Measurements from ENCODE around the gene KRT3. TPM values are rescaled to one million over a fixed set of nuclear protein-coding genes. Genes with fewer than 3 reads are reported as not detected.

The KRT3 gene
- total RNA-seq, 1 donor from 2014 or later: not detected

DNA sequence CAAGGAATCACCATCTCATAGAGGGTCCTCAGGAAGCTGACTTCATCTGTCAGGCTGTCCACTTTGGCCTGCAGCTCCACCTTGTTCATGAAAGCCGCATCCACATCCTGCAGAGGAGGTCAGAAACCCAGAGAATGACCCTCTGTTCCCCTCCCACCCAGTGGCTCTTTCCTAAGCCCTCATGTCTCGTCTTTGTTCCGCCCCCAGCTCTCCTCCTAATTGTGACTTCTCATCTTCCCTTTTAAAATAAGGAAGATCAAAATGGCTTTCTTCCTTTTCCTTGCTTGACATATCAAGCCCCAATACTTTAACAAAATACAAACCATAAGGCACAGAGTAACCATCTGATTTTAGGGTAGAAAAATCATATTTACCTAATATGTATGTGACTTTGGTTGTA lies 23.1 kb downstream of the KRT3 start:
- Histone ChIP-seq H3K4me3 (ENCODE audit: low read depth, low read length) (no peak overlapping the region), H3K27me3 (ENCODE audit: control insufficient read depth, insufficient read depth, low read length) (peaks cover 10% of the 10 kb centered on the region), H3K36me3 (ENCODE audit: control insufficient read depth, insufficient read depth, low read length) (no peaks in the 10 kb centered on the region)
- DNase-seq (ENCODE audit: low read depth): no peak
- TF ChIP-seq, protein P1, sequence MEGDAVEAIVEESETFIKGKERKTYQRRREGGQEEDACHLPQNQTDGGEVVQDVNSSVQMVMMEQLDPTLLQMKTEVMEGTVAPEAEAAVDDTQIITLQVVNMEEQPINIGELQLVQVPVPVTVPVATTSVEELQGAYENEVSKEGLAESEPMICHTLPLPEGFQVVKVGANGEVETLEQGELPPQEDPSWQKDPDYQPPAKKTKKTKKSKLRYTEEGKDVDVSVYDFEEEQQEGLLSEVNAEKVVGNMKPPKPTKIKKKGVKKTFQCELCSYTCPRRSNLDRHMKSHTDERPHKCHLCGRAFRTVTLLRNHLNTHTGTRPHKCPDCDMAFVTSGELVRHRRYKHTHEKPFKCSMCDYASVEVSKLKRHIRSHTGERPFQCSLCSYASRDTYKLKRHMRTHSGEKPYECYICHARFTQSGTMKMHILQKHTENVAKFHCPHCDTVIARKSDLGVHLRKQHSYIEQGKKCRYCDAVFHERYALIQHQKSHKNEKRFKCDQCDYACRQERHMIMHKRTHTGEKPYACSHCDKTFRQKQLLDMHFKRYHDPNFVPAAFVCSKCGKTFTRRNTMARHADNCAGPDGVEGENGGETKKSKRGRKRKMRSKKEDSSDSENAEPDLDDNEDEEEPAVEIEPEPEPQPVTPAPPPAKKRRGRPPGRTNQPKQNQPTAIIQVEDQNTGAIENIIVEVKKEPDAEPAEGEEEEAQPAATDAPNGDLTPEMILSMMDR (IDR thresholded peaks at IDR 0.05; ENCODE audit: insufficient read depth, low read length, poor library complexity, severe bottlenecking): no peak

DNA sequence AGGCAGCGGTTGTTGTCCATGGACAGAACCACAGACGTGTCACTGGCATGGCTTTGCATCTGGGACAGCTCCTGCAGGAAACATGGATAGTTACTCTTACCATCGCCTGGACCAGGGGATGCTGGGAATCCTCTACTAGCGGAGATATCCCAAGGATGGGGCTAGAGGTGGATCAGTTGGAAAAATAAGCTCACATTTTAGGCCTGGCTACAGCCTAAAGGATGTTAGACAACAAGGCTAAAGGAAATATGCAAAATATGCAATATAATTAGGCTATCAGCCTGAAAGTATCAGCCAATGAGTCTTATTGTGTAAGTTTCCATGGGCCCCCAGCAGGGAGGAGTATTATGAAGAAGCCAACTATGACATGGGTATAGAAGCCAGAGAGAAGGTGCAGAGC lies 23.7 kb downstream of the KRT3 start:
- Histone ChIP-seq H3K4me3 (ENCODE audit: low read depth, low read length) (no peak overlapping the region), H3K36me3 (ENCODE audit: control insufficient read depth, insufficient read depth, low read length) (no peaks in the 10 kb centered on the region), H3K27me3 (ENCODE audit: control insufficient read depth, insufficient read depth, low read length) (peaks cover 7% of the 10 kb centered on the region)
- no peak for DNase-seq (ENCODE audit: low read depth)
- TF ChIP-seq, protein P1 (IDR thresholded peaks at IDR 0.05; ENCODE audit: insufficient read depth, low read length, poor library complexity, severe bottlenecking): no peak

DNA sequence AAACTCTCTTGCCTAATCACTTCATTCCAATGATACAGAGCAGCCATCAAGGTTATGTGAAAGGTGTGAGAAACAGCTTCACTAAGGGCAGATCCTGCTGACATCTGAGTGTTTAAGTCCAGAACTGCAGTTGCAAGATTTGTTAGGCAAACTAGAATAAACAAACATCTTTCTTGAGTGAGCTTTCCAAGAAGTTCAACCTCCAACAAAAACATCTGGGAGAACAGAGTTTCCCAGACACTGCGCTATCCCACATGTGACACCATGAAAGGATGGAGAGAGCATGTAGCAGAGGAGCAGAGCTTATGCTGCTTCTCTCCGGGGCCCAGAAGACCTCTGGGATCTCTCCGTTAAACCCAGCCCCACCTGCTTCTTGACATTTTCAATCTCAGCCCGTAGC lies 24.4 kb downstream of the KRT3 start:
- DNase-seq (ENCODE audit: low read depth): no peak
- Histone ChIP-seq H3K4me3 (ENCODE audit: low read depth, low read length) (no peak overlapping the region), H3K36me3 (ENCODE audit: control insufficient read depth, insufficient read depth, low read length) (no peaks in the 10 kb centered on the region), H3K27me3 (ENCODE audit: control insufficient read depth, insufficient read depth, low read length) (peaks cover 7% of the 10 kb centered on the region)
- TF ChIP-seq, protein P1 (IDR thresholded peaks at IDR 0.05; ENCODE audit: insufficient read depth, low read length, poor library complexity, severe bottlenecking): no peak

DNA sequence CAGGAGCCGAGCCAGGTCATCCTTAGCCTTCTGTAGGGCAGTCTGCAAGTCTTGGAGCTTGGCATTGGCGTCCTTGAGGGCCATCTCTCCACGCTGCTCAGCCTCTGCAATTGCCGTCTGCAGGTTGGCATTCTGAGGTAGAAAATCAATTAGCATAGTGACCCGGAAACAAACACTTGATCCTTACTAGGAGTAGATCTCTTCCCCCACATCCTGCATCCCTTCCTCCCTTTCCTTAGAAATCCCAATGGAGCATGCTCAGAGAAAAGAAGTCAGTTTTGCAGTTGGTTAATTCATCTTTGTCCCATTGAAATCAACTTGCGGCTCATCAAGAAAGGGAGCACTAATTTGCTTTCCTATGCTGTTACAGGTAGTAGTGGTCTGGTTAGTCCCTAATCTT lies 24.8 kb downstream of the KRT3 start:
- DNase-seq (ENCODE audit: low read depth): no peak
- Histone ChIP-seq H3K36me3 (ENCODE audit: control insufficient read depth, insufficient read depth, low read length) (no peaks in the 10 kb centered on the region), H3K27me3 (ENCODE audit: control insufficient read depth, insufficient read depth, low read length) (peaks cover 7% of the 10 kb centered on the region), H3K4me3 (ENCODE audit: low read depth, low read length) (no peak overlapping the region)
- TF ChIP-seq, protein P1 (IDR thresholded peaks at IDR 0.05; ENCODE audit: insufficient read depth, low read length, poor library complexity, severe bottlenecking): no peak

DNA sequence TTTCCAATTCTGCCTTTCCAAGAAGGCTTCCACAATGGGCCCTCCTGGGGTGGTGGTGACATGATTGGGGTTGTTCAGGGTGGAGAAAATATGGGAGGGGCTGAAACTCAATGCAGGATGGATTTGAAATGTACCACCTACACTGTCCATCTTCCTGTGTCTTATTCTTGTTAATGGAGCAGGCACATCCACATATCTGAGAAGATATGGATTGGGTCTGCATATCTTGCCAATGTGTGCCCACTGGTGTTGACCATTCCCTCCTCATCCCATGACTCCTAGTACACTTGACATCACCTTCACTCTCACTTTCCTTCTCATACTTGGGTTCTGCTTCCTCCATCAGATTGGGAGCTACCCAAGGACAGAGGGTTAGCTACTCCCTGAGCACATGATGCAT lies 26.0 kb downstream of the KRT3 start:
- peaks cover 7% of the 10 kb centered on the region for H3K27me3 ChIP-seq (ENCODE audit: control insufficient read depth, insufficient read depth, low read length)
- DNase-seq (ENCODE audit: low read depth): no peak
- TF ChIP-seq, protein P1 (IDR thresholded peaks at IDR 0.05; ENCODE audit: insufficient read depth, low read length, poor library complexity, severe bottlenecking): no peak

DNA sequence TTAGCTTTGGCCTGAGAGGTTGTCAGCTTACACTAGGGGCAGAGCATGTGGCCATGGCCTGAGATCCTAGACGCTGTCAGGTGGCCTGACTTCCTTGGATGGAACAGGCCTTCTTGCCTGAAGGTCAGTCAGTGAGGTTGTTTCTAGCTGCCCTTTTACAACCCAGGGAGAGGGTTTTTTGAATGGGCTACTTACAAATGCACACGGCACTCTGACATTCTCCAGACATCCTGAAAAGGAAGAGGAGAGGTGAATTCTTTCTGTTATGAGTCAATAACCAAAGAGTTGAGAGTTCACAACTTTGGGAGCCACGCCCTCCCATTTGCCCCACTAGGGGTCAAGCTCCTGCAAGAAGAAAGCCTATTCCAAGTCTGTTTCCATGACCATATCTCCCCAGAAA lies 26.6 kb downstream of the KRT3 start:
- no peak overlapping the region for H3K4me3 ChIP-seq (ENCODE audit: low read depth, low read length)
- TF ChIP-seq, protein P1 (IDR thresholded peaks at IDR 0.05; ENCODE audit: insufficient read depth, low read length, poor library complexity, severe bottlenecking): no peak
- DNase-seq (ENCODE audit: low read depth): no peak
- peaks cover 7% of the 10 kb centered on the region for H3K27me3 ChIP-seq (ENCODE audit: control insufficient read depth, insufficient read depth, low read length)
- no peaks in the 10 kb centered on the region for H3K36me3 ChIP-seq (ENCODE audit: control insufficient read depth, insufficient read depth, low read length)

More for the DNA sequence above, 26.0 kb downstream of the KRT3 start:
- Histone ChIP-seq H3K4me3 (ENCODE audit: low read depth, low read length) (no peak overlapping the region), H3K36me3 (ENCODE audit: control insufficient read depth, insufficient read depth, low read length) (no peaks in the 10 kb centered on the region)
